GM15510 (cell line): ENCODE measurements around the gene GNAI2.

Source experiments
- POLR2A ChIP-seq: IDR thresholded peaks from 3 replicates; pipeline ENCODE4 v1.6.1; 2011; ENCODE audit warnings: borderline replicate concordance; ENCODE audit not compliant: insufficient read length; ENCODE audit errors: extremely low read depth

The GNAI2 gene

DNA sequence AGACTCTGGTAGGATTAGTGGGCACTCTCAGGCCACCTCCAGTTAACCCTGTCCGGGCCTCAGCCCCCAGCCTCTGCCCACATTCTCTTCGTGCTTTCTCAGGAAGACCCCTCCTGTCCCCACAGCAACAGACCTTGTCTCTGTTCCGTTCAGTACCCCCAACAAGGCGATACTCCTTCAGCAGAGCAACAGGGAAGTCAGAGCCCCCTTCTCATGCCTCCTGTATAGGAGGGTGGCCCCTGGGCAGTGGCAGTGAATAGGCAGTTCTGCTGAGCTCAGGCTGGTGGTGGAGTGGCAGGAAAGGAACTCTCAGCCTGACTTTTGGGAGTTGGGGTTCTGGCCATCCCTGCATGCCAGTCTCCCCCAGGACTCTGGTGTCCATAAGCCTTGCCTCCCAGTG lies 33.5 kb downstream of the GNAI2 start:
- no peak for TF ChIP-seq POLR2A

DNA sequence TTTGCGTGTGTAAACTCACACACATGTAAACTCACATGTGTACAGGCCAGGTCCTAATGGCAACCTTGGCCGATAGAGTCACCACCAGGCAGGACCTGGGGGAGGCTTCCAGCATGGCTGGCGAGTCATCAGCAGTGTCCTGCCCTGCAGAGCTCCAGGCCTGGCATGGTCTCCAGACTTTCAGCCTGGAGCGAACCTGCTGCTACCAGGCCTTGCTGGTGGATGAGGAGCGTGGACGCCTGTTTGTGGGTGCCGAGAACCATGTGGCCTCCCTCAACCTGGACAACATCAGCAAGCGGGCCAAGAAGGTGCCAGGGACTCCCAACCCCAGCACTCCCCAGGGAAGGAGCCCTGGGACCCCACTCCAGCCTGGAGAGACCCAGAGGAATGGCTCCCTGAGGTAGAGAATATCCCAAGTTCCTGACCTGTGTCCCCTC lies 34.0 kb downstream of the GNAI2 start:
- no peak for TF ChIP-seq POLR2A

DNA sequence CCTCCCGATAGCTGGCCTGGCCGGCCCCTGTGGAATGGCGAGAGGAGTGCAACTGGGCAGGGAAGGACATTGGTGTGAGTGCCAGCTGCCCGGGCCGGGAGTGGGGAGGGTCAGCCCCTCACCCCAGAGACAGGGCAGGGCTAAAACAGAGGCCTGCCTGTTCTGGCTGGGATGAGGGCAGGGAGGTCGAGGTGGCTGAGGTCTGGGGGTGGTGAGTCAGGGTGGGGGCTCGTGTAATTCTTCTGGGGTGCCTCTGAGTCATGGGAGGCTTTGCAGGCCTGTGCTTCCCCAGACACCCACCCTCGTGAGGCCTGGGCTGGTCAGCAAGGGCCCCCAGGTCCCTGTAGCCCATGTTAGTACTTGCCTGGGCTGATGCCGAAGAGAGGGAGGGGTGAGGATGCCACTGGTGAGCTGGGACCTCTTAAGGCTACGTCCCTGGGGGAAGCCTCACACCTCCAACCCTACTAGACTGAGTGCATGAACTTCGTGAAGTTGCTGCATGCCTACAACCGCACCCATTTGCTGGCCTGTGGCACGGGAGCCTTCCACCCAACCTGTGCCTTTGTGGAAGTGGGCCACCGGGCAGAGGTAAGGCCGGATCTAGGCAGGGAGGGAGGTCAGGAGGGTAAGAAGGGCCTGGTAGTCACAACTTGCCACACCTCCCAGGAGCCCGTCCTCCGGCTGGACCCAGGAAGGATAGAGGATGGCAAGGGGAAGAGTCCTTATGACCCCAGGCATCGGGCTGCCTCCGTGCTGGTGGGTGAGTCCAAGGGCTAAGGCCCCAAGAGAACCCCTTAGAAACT lies 34.6 kb downstream of the GNAI2 start:
- no peak for TF ChIP-seq POLR2A

DNA sequence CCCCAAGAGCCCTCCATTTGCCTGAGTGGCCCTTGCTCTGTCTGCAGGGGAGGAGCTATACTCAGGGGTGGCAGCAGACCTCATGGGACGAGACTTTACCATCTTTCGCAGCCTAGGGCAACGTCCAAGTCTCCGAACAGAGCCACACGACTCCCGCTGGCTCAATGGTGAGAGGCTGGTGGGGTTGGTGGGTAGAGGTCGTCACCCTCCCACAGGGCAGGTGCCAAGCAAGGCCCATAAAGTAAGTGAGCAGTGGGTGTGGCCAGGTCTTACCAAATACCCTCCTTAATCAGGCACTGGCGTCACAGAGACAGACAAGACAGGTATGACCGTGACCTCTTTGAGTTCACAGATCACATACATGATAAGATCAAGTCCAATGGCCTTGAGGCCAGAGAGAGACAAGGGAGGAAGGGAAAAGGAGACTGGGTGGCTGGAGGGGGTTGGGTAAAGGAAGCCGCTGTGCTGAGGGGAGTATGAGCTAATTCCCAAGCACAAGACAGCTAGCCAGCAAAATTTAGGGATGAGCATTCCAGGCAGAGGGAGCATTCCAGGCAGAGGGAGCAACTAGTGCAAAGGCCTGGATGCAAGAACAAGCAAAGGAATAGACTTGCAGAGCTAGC lies 35.4 kb downstream of the GNAI2 start:
- TF ChIP-seq POLR2A, result no peak

DNA sequence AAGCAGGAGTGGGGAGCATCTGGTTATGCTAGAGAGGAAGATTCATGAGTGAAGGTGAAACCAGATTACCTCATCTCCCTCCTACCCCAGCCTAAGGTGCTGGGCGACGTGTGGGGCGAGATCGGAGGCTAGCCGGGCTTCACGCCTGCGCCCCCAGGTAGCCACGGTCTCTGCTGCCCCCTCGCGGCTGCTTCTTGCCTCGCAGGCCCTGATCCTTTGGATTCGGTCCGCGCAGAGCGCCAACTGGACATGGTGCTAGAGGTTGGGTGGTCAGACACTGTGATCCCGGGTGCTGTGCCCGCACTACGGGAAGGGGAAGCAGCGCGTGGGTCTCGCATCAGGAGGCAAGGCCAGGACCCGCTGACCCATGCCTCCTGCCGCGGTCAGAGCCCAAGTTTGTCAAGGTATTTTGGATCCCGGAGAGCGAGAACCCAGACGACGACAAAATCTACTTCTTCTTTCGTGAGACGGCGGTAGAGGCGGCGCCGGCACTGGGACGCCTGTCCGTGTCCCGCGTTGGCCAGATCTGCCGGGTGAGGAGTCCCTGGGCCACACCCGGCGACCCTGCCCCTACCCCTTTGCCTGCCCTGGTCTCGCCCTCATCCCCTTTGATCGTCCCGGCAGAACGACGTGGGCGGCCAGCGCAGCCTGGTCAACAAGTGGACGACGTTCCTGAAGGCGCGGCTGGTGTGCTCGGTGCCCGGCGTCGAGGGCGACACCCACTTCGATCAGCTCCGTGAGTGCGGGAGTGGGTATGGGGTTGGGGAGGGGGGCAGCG lies 37.1 kb downstream of the GNAI2 start:
- TF ChIP-seq POLR2A, result no peak

DNA sequence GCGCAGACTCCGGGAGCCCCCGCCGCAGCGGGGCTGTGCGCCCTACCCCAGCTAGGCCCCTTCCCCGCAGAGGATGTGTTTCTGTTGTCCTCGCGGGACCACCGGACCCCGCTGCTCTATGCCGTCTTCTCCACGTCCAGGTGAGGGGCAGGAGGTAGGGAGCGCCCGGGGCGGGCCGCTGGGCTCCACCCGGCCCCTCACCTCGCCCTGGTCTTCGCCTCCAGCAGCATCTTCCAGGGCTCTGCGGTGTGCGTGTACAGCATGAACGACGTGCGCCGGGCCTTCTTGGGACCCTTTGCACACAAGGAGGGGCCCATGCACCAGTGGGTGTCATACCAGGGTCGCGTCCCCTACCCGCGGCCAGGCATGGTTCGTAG lies 37.7 kb downstream of the GNAI2 start:
- TF ChIP-seq POLR2A, result no peak

DNA sequence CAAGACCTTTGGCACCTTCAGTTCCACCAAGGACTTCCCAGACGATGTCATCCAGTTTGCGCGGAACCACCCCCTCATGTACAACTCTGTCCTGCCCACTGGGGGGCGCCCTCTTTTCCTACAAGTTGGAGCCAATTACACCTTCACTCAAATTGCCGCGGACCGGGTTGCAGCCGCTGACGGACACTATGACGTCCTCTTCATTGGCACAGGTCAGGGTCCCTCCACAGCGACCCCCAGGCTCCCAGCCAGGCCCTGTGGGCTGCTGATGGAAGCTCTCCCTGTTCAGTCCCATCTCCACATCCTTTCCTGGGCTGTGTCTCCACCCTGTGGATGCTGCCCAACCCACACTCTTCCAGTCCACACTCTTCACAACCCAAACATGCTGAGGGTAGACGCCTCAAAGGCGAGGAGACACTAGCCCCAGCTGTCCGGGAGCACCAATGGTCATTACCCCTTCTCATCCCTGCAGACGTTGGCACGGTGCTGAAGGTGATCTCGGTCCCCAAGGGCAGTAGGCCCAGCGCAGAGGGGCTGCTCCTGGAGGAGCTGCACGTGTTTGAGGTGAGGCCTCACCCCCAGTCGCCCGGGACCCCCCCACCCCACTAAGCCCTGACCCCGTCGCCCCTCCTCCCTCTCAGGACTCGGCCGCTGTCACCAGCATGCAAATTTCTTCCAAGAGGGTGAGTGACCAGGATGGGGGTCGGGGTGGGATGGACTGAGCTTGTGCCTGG lies 38.5 kb downstream of the GNAI2 start:
- TF ChIP-seq POLR2A, result no peak

DNA sequence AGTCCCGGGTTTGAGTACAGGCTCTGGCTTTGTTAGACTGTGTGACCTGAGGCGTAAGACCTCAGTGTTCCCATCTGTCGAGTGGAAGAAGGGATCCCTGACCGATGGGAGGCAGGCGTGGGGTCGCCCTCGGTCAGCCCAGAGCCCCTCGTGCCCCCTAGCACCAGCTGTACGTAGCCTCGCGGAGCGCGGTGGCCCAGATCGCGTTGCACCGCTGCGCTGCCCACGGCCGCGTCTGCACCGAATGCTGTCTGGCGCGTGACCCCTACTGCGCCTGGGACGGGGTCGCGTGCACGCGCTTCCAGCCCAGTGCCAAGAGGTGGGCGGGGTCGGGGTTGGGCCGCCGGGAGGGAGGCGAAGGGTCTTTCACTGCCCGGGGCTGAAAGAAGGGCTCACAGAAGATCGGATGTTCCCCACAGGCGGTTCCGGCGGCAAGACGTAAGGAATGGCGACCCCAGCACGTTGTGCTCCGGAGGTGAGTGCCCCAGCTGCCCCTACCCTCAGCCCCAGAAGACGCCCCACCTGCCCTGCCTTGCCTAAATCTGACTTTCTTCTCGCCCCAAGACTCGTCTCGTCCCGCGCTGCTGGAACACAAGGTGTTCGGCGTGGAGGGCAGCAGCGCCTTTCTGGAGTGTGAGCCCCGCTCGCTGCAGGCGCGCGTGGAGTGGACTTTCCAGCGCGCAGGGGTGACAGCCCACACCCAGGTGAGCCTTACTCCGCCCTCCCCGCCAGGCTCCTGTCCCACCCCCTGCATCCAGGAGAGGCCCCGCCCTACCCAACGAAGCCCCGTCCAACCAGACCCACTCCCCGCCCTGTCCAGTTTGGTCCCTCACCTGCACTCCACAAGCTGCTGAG lies 39.4 kb downstream of the GNAI2 start:
- TF ChIP-seq POLR2A, result no peak

DNA sequence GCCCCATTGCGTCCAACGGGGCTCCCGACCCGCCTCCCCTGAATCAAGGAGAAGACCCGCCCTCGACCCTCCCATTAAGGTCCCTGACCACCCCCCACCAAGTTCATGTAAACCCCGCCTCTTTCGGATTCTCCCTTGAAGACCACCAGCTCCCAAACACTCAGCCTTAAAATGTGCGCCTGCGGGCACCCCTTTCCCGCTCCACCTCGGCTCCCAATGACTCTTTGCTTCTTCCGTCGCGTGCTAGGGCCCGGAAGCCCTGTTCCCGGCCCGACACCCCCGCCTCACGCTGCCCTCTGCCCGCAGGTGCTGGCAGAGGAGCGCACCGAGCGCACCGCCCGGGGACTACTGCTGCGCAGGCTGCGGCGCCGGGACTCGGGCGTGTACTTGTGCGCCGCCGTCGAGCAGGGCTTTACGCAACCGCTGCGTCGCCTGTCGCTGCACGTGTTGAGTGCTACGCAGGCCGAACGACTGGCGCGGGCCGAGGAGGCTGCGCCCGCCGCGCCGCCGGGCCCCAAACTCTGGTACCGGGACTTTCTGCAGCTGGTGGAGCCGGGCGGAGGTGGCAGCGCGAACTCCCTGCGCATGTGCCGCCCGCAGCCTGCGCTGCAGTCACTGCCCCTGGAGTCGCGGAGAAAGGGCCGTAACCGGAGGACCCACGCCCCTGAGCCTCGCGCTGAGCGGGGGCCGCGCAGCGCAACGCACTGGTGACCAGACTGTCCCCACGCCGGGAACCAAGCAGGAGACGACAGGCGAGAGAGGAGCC lies 40.2 kb downstream of the GNAI2 start:
- TF ChIP-seq POLR2A, result no peak

DNA sequence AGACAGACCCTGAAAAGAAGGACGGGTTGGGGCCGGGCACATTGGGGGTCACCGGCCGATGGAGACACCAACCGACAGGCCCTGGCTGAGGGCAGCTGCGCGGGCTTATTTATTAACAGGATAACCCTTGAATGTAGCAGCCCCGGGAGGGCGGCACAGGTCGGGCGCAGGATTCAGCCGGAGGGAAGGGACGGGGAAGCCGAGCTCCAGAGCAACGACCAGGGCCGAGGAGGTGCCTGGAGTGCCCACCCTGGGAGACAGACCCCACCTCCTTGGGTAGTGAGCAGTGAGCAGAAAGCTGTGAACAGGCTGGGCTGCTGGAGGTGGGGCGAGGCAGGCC lies 40.7 kb downstream of the GNAI2 start:
- TF ChIP-seq POLR2A, result no peak

DNA sequence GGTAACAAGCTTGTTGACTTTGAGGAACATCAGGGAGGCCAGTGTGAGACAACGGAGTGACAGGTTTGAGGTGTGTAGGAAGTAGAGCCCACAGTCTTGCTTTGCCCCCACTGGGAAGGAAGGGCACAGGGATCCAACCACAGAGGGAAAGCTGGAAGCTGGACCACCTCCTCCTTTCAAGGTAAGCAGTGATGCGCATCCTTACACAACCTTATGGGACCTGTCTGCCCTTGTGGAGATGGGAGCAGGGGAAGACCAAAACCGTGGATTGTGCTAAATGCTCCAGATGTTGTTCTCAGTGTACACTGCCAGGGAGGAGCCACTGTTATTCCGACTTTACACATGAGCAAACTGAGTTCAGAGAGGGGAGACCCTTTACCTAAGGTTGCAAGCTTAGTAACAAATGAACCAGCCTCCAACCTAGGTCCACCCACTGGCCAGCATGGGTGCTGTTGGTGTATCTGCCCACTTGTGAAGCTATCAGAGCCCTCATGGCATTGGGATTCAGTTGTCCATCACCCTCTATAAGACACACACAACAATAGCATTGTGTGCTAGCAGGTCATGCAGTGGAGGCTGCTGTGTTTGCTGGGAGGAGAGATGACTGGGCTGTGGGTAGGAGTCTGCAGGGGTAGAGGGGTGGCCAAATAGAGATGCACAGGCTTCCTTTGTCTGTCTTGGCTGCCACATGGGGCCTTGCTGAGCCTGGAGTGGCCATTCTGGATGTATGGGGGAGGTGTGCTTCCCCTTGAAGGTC lies 42.3 kb downstream of the GNAI2 start:
- TF ChIP-seq POLR2A, result no peak

DNA sequence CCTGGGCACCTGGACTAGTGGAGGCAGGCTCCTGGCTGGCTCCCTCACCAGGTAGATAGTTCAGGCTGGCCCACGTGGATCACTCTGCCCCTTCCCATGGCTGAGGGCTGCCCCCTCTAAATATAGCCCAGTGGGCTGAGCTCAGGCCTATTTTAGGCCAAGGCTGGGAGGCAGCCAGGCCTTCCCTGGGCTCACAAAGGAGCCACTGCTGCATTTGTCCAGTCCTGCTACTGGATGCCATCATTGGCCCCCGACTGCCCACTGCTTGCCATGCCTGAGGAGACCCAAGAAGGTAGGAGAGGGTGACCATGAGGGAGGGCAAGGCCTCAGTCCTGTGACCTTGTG lies 42.8 kb downstream of the GNAI2 start, which contains the start of gene LSMEM2:
LSMEM2 (plus strand) TSS at position 208 of the 345 bp plus-strand sequence; CDS start at position 235, 27 bp downstream.
- no peak for TF ChIP-seq POLR2A
